Osteocyte (in vitro differentiated cells): ENCODE measurements around the gene TTC23L. TPM values are rescaled to one million over a fixed set of nuclear protein-coding genes. Genes with fewer than 3 reads are reported as not detected.

Experiments
- DNase-seq: peaks from one replicate; pipeline ENCODE4 v3.0.0; 2021; ENCODE audit warnings: mixed read lengths; ENCODE audit not compliant: unreplicated experiment; ENCODE audit errors: extremely low spot score
- H3K27ac Mint-ChIP-seq: one replicate; pipeline ENCODE4 v1.8.0; 2021; ENCODE audit warnings: mild to moderate bottlenecking, mixed read lengths; ENCODE audit not compliant: unreplicated experiment
- H3K27me3 Mint-ChIP-seq: one replicate; pipeline ENCODE4 v1.8.0; 2021; ENCODE audit warnings: mixed read lengths; ENCODE audit not compliant: unreplicated experiment
- H3K36me3 Mint-ChIP-seq: one replicate; pipeline ENCODE4 v1.8.0; 2021; ENCODE audit warnings: mixed read lengths; ENCODE audit not compliant: unreplicated experiment
- H3K4me1 Mint-ChIP-seq: one replicate; pipeline ENCODE4 v1.8.0; 2021; ENCODE audit warnings: mixed read lengths; ENCODE audit not compliant: unreplicated experiment
- H3K4me3 Mint-ChIP-seq: one replicate; pipeline ENCODE4 v1.8.0; 2021; ENCODE audit warnings: mild to moderate bottlenecking, moderate library complexity, mixed read lengths; ENCODE audit not compliant: unreplicated experiment
- H3K9me3 Mint-ChIP-seq: one replicate; pipeline ENCODE4 v1.8.0; 2021; ENCODE audit warnings: mixed read lengths; ENCODE audit not compliant: unreplicated experiment
- CTCF ChIP-seq: fragments of 200-600 bp; sonication (generic); IDR thresholded peaks from 2 replicates; pipeline ENCODE4 v1.5.0; 2021; ENCODE audit warnings: antibody characterized with exemption, mild to moderate bottlenecking, moderate library complexity
- total RNA-seq: library from RNA; stranded (reverse); gene quantifications from 2 replicates; pipeline ENCODE4 v1.2.1, GENCODE V29; 2021

The TTC23L gene
- total RNA-seq, 1 donor from 2014 or later: 0.59 TPM

DNA sequence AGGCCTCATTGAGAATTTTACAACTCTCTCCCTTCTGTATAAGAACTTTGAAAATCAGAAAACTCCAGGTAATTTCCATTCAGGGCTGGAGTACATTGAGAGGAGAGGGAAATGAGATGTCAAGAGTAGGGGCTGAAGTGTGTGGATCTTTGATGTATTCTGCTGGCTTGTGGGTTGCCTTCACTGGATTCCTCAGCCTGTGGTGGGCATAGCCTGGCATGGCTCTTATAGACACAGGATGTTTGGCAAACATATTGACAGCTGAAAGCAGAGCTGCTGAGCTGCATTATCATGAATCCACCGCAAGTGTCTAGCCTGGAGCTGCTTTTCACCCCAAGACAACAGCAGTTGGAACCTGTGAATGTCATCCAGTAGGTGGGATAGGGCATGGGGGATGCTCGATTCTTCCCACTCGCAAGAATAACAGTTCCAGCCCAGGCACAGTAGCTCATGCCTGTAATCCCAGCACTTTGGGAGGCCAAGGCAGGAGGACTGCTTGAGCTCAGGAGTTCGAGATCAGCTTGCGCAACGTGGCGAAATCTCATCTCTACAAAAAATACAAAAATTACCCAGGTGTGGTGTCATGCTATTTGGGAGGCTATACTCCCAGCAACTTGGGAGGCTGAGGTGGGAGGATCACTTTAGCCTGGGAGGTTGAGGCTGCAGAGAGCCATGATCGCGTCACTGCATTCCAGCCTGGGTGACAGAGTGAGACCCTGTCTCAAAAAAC is 36.0 kb upstream of the TTC23L start:
- Mint-ChIP-seq H3K9me3 (no peaks in the 10 kb centered on the region), H3K27ac (no peak overlapping the region), H3K36me3 (peaks cover 68% of the 10 kb centered on the region), H3K27me3 (no peaks in the 10 kb centered on the region), H3K4me3 (no peak overlapping the region), H3K4me1 (peaks cover 4% of the 10 kb centered on the region)
- no peak for TF ChIP-seq CTCF
- no peak for DNase-seq

- no peak for DNase-seq
- Mint-ChIP-seq H3K27me3 (no peaks in the 10 kb centered on the region), H3K36me3 (peaks cover 63% of the 10 kb centered on the region), H3K4me3 (no peak overlapping the region), H3K4me1 (peaks cover 9% of the 10 kb centered on the region), H3K9me3 (no peaks in the 10 kb centered on the region), H3K27ac (no peak overlapping the region)
- no peak for TF ChIP-seq CTCF
Observed at GRCh38 chr5:34803974-34804732, 34.8 kb upstream of the TTC23L start.

DNA sequence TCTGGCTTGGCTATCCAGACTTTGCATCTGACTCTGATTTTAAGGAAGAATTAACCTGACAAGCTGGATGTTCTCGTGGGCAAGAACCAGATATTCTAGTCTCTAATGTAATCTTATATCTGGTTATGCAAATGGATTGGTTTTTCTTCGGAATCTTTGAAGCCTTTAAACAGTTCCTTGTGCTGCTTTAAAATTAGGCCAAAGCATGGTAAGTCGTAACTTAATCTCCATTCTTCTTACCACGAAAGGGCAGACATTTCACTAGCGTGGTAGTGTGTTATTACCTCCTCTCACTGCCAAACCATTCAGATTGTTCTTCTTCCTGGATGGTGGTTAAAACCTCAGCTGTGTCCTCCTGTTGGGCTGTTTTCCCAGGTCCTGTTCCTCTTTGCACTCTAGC is 34.1 kb upstream of the TTC23L start:
- Mint-ChIP-seq H3K36me3 (peaks cover 67% of the 10 kb centered on the region), H3K4me1 (peaks cover 11% of the 10 kb centered on the region), H3K27ac (no peak overlapping the region), H3K27me3 (no peaks in the 10 kb centered on the region), H3K4me3 (no peak overlapping the region), H3K9me3 (no peaks in the 10 kb centered on the region)
- no peak for TF ChIP-seq CTCF
- DNase-seq: no peak

- no peaks in the 10 kb centered on the region for H3K27me3 Mint-ChIP-seq
- peaks cover 55% of the 10 kb centered on the region for H3K36me3 Mint-ChIP-seq
- H3K4me1 Mint-ChIP-seq: peaks cover 27% of the 10 kb centered on the region
- H3K4me3 Mint-ChIP-seq: no peak overlapping the region
- no peak overlapping the region for H3K27ac Mint-ChIP-seq
- no peaks in the 10 kb centered on the region for H3K9me3 Mint-ChIP-seq
- no peak for TF ChIP-seq CTCF
- DNase-seq: no peak
Observed at GRCh38 chr5:34806532-34806931, 32.4 kb upstream of the TTC23L start.

GRCh38 chr5:34811706-34812105 is 27.3 kb upstream of the TTC23L start:
- H3K27ac Mint-ChIP-seq: peak overlapping the region; percentile 67
- no peaks in the 10 kb centered on the region for H3K27me3 Mint-ChIP-seq
- DNase-seq: no peak
- peaks cover 37% of the 10 kb centered on the region for H3K36me3 Mint-ChIP-seq
- no peaks in the 10 kb centered on the region for H3K9me3 Mint-ChIP-seq
- peaks cover 54% of the 10 kb centered on the region for H3K4me1 Mint-ChIP-seq
- H3K4me3 Mint-ChIP-seq: no peak overlapping the region
- no peak for TF ChIP-seq CTCF
